CD4-positive, alpha-beta T cell treated with Interferon gamma for 1 hour (primary cell): ENCODE data around the gene ZNF438.
"Not testable (repeated sequence)": the region's sequence is repeated elsewhere in the genome, so short reads cannot be mapped to it uniquely, and the experiment has no call there.

Source experiments
- DNase-seq: peaks from one replicate; pipeline ENCODE4 v3.0.0-alpha.2; 2020

Gene ZNF438

GRCh38 chr10:30821261-30821993 is 210.2 kb downstream of the ZNF438 start:
- DNase-seq = no peak

GRCh38 chr10:30820261-30820991 is 211.2 kb downstream of the ZNF438 start:
- no peak for DNase-seq

DNA sequence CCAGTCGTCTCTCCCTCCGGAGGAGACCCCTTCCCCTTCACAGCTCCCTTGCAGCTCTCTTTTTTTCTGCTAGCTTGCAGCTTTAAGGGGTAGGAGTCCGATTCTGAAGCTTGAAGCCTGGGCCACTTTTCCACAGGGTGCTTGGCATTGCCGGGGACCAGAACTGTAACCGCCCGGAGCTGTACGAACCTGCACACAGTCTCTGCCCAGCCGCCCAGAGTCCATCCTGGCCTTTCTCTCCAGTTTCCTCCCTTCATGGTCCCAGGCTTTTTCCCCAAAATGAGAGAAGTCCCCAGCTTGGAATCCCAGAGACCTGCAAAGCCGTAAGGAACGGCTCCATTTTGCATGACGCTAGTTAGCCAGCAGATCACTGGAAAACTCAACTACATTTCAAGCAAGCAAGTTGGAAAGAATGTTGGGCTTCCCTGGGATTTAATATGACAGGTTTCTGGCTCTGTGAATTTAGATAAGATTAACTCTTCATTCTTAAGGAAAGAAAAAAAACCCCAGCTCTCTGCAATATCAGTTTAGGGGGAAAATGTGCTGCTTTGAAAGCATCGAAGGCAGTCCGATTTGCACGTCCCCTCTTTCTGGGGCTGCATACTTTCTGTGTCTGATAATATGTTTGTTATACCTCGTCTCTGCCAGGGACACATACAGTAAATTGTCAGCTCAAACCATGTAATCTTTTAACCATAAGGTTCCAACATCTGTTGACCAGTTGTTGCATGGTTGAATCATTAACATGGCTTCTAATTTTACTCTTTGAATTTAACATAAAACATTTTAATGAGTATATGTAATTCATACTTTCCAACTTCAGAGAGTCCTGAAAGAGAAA is 212.1 kb downstream of the ZNF438 start:
- no peak for DNase-seq

DNA sequence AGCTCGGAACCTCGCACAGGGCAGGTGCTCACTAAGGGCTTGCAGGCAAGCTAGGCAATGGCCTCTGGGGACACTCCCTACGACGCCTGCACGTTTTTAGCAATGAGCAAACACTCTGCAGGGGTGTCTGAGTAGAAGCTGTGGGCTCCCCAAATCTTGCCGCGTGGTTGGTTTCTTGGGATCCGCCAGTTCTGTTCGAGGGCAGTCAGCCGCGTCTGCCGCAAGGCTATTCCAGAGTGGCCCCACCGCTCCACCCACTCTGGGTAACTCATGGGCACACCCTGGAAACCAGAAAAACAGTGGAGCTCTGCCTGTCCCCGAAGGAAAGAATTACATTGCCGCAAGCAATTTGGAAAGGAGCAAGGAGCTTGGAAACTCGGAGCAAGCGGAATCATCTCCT is 212.8 kb downstream of the ZNF438 start:
- DNase-seq = no peak

DNA sequence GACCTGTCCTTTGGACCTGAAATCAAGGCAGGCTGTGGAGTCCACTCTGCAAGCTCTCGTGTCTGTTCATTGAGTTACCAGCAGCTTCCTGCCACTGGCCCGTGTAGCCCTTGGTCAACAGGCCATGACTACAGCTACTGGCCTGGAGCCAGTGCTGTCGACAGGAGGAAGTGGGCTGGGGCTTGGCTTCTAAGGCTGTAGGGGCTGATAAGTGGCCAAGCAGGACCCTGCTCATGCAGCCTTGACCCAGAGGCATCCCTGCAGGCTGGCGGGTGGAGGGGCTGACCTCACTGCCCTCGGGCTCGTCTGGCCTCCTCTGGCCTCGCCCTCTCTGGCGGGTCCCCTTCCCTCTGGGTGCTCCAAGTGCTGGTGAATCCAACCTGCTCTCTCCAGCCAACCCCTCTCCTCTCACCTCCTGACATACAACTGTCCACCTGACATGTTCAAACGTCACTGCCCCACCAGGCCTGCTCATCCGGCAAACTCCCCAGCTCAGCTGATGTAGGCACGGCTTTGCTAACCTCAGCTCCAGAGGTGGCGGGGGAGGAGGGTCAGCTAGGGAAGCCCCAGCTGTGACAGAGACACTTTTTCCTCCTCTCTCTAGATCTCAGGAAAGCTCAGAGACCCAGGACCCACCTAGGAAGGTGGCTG is 213.5 kb downstream of the ZNF438 start:
- DNase-seq = peak; percentile 13

- DNase-seq = no peak
Measured at GRCh38 chr10:30817541-30817940, 214.1 kb downstream of the ZNF438 start.

GRCh38 chr10:30816820-30817171 is 214.9 kb downstream of the ZNF438 start:
- no peak for DNase-seq

DNA sequence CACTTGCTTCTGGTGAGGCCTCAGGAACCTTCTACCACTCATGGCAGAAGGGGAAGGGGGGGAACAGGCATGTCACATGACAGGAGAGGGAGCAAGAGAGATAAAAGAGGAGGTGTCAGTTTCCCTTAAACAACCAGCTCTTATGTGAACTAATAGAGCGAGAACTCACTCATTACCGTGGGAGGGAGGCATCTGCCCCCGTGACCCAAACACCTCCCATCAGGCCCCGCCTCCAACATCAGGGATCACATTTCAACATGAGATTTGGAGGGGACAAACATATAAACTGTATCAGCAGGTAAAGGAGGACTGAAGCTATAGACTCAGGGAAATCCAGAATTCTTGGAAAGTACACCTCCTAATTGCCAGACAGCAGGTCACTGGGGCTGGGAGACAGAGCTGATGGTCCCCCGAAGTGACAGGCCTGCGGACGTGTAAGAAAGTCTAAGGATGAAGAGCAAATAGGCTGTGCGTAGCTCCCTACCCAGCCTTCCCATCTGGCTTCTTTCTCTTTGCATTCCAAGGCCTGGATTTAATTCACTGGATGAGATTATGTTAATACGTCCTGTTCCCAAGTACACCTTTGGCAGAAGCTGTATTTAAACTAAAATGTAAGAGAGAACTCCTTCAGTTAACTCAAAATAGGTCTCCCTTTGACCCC is 215.4 kb downstream of the ZNF438 start:
- DNase-seq = no peak

- DNase-seq = no peak
Measured at GRCh38 chr10:30813872-30814481, 217.7 kb downstream of the ZNF438 start.

DNA sequence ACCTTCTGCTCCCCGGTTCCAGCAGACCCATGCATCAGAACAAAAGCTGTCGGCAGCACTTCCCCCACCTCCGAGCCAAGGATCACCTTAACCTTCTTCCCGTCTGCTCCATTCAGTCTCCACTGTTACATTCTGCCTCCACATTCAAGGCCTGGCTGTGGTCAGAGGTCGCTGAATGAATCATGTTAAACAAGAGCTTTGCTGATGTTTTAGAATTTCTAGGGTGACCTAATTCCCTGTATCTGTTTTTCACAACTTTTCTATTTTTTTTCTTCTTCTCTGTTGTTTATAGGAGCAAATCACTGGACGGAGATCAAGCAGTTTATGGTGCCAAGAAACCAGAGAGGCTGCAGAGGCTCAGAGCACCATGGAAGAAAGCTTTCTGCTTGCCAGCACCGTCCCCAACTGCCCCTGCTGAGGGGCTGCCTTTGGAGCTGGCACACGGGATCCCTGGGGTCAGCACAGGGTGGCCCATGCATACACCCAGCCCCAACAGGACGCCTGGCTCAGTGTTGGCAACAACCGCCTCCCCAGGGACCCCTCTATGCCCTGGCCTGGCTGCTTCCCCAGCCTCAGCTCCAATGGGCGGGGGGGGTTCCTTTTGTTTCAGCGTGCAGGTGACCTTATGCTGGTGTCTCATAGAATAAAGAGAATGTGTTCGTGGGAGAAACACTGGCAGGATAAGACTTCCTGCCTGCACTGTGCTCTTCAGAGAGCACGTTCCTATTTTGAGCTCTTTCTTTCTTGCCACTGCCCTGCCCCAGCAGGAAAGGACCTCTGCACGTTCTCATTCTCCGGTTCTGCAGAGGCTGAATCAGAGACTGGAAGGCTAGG is 219.4 kb downstream of the ZNF438 start:
- DNase-seq = no peak

- no peak for DNase-seq
Measured at GRCh38 chr10:30811276-30812017, 220.2 kb downstream of the ZNF438 start.

GRCh38 chr10:30810416-30810815 is 221.2 kb downstream of the ZNF438 start:
- DNase-seq = no peak

DNA sequence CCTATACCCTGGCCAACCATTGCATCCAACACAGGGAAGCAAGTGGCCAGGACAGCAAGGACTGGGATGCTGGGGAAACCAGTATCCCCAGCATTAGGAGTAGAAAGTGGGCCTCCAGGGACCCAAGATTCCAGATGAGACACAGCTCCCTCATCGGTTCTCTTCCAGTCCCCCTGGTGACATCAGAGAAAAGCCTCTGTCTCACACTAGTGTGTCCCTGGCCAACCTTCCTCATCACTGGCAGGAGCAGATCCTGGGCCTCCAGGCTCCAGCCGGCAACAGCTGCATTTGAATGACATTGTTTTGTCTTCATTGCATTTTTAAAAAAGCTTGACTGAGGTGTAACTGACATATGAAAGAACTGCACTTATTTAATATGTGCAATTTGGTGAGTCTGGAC is 224.8 kb downstream of the ZNF438 start:
- DNase-seq = no peak

DNA sequence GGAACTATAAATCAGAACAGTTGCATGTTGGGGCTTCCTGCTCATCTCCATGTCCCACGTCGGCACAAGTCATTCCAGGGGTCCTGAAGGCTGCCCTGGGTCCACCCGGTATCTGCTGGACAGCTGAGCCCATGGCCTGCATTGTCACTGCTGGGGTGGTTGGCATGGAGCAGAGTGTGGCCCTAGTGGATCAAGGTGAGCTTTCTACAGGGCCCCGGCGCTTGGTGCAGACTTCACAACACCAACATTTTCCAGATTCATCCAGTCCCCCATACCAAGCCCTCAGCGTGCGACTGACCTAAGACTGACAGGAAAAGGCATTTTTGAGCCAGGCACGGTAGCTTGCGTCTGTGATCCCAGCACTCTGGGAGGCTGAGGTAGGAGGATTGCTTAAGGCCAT is 226.6 kb downstream of the ZNF438 start:
- DNase-seq = no peak

DNA sequence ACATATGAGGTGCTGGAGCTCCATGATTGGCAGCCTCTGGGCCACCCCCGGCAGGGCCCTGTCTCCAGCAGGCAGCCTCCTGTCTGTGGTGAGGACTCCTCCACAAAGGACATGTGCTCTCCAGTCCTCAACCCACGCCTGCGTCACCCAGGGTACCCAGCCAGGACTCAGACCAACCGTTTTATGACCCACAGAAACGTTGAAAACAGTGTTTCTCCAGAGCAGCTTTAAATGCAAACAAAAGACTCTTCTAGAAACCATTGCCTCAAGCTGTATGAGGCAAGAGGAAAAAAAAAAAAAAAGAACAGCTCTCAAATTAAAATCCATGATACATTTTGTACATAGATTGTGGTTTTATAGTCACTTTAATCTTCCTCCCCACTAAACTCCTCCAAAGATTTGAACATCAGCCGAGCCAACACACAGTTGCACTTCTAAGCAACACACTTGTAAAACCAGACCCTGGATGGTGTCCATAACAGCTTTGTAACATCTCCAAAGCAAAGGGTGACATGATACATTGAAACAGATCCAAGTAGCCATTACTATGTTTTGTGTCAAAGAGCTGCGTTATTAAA is 227.1 kb downstream of the ZNF438 start:
- DNase-seq = no peak

DNA sequence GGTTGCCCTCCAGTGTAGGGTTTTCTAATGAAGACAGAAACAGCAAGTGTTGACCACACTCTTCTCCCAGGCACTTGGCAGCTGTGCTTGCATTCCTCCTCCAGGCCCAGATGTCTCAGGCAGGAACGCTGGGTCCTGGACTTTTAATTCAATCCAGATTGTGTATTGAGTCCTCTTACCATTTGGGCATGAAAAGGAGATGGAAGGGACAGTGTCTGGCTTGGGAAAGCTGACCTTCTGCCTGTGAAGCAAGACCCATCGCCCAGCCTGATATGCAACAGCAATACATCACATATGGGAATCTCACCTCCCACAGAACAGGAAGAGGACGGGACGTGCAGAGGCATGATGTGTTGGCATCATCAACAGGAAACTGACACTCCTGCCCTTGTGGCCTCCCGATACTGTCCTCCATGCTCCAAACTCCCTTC is 227.8 kb downstream of the ZNF438 start:
- DNase-seq = no peak

- no peak for DNase-seq
Measured at GRCh38 chr10:30803058-30803457, 228.6 kb downstream of the ZNF438 start.

- DNase-seq = no peak
Measured at GRCh38 chr10:30800368-30800767, 231.3 kb downstream of the ZNF438 start.

DNA sequence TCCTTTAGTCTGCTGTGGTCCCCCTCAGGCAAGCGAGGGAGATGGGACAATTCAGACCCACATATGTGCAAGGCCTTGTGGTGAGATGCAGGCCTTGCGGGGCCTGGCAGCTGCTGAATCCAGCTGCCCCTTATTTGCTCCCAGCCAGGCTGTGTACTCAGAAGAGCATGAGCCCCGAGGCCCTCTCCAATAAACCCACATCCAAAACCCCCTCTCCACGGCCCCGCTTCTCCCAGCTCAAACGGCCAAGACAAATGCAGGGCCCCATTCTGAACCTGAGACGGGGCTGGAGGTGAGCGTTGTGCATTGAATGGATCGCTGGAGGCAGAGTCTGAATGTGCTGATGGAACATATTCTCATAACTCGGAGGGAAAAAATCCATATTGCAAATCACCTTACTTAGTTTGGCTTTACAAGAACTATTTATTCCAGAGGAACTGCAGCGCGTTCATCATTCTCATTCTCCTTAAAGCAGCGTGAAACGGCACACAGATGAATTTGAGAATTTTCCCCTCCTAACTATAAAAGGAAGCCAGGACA is 232.9 kb downstream of the ZNF438 start:
- no peak for DNase-seq

DNA sequence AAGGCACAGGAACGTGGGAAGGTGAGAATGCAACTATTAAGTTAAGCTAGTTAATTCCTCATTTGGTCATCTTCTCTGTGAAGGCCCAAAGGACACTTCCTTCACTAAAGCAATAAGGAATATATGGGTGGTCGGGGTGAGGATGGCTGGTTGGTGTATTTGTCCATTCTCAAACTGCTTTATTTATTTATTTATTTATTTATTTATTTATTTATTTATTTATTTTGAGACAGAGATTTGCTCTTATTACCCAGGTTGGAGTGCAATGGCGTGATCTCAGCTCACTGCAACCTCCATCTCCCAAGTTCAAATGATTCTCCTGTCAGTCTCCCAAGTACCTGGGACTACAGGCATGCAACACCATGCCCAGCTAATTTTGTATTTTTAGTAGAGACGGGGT is 236.6 kb downstream of the ZNF438 start:
- not testable (repeated sequence) for DNase-seq
